GM18508 (cell line): ENCODE data around the gene OSBPL8.

ENCODE experiments used
- ATAC-seq: cut with Tn5 transposase; IDR thresholded peaks from one replicate; pipeline ENCODE4 v1.9.1; 2021; ENCODE audit warnings: moderate number of reproducible peaks; ENCODE audit not compliant: insufficient read depth, unreplicated experiment

The OSBPL8 gene

GRCh38 chr12:76556368-76556767 lies 3.2 kb downstream of the OSBPL8 start:
- ATAC-seq, result no peak

GRCh38 chr12:76555797-76556196 lies 3.8 kb downstream of the OSBPL8 start:
- ATAC-seq, result no peak

GRCh38 chr12:76555231-76555767 lies 4.3 kb downstream of the OSBPL8 start:
- ATAC-seq, result no peak

GRCh38 chr12:76554405-76555230 lies 5.0 kb downstream of the OSBPL8 start:
- ATAC-seq, result no peak

GRCh38 chr12:76552343-76552938 lies 7.1 kb downstream of the OSBPL8 start:
- ATAC-seq, result no peak

GRCh38 chr12:76551482-76551888 lies 8.1 kb downstream of the OSBPL8 start:
- no peak for ATAC-seq

- no peak for ATAC-seq
These were observed 10.4 kb downstream of the OSBPL8 start for GRCh38 chr12:76549131-76549530.

- no peak for ATAC-seq
These were observed 11.2 kb downstream of the OSBPL8 start for GRCh38 chr12:76548222-76548837.

- ATAC-seq, result no peak
These were observed 12.0 kb downstream of the OSBPL8 start for GRCh38 chr12:76547526-76547925.

- ATAC-seq, result no peak
These were observed 12.7 kb downstream of the OSBPL8 start for GRCh38 chr12:76546889-76547288.

- no peak for ATAC-seq
These were observed 14.1 kb downstream of the OSBPL8 start for GRCh38 chr12:76545486-76545885.

- ATAC-seq, result no peak
These were observed 14.8 kb downstream of the OSBPL8 start for GRCh38 chr12:76544601-76545261.

- ATAC-seq, result no peak
These were observed 15.7 kb downstream of the OSBPL8 start for GRCh38 chr12:76543813-76544347.

GRCh38 chr12:76542908-76543307 lies 16.7 kb downstream of the OSBPL8 start:
- ATAC-seq, result no peak

- ATAC-seq, result no peak
These were observed 19.8 kb downstream of the OSBPL8 start for GRCh38 chr12:76539727-76540126.

- no peak for ATAC-seq
These were observed 21.6 kb downstream of the OSBPL8 start for GRCh38 chr12:76537923-76538322.

GRCh38 chr12:76536546-76536945 lies 23.0 kb downstream of the OSBPL8 start:
- ATAC-seq, result no peak

GRCh38 chr12:76535170-76535569 lies 24.4 kb downstream of the OSBPL8 start:
- ATAC-seq, result no peak

GRCh38 chr12:76533331-76533730 lies 26.2 kb downstream of the OSBPL8 start:
- no peak for ATAC-seq

- ATAC-seq, result no peak
These were observed 27.1 kb downstream of the OSBPL8 start for GRCh38 chr12:76532520-76532919.
